SK-N-SH (cell line): ENCODE data around the gene RNF212.

Experiments
- CTCF ChIP-seq: fragments of 200-600 bp; sonication (generic); IDR thresholded peaks from 2 replicates; pipeline ENCODE4 v1.6.1; 2017; ENCODE audit warnings: antibody characterized with exemption, mild to moderate bottlenecking, moderate library complexity
- EP300 ChIP-seq, 2 experiments: IDR thresholded peaks; 2 replicates each; pipeline versions ENCODE4 v1.4.0 to v1.6.1; 2012; ENCODE audit warnings: borderline replicate concordance in 1 of 2, low read depth in 1 of 2, low read length in 1 of 2
- POLR2AphosphoS5 ChIP-seq: IDR thresholded peaks from 2 replicates; pipeline ENCODE4 v1.6.1; 2012; ENCODE audit warnings: low read depth, low read length
- SMC3 ChIP-seq: IDR thresholded peaks from 2 replicates; pipeline ENCODE4 v1.6.1; 2012; ENCODE audit warnings: low read depth, low read length, improper control_type of control experiment
- TAF1 ChIP-seq: IDR thresholded peaks from 2 replicates; pipeline ENCODE4 v1.6.1; 2012; ENCODE audit warnings: low read depth, mild to moderate bottlenecking, low read length, moderate library complexity, borderline replicate concordance

- TF ChIP-seq POLR2AphosphoS5 (no peak), CTCF (no peak), EP300 (IDR thresholded peaks at IDR 0.05; ENCODE audit: borderline replicate concordance in 1 of 2, low read depth in 1 of 2, low read length in 1 of 2) (no peak), TAF1 (no peak), SMC3 (no peak)
These were observed 19.7 kb upstream of the RNF212 start for GRCh38 chr4:1133033-1133432.
